ENCODE measurements around the gene PRKN. TPM values are rescaled to one million over a fixed set of nuclear protein-coding genes. Genes with fewer than 3 reads are reported as not detected.
A peak's percentile ranks its signal among the peaks of the same experiment; 100 is the strongest.

Gene PRKN
- total and polyA plus RNA-seq, 4 experiments from 2014 or later, result 0.50 to 5.3 (median 2.9) TPM

DNA sequence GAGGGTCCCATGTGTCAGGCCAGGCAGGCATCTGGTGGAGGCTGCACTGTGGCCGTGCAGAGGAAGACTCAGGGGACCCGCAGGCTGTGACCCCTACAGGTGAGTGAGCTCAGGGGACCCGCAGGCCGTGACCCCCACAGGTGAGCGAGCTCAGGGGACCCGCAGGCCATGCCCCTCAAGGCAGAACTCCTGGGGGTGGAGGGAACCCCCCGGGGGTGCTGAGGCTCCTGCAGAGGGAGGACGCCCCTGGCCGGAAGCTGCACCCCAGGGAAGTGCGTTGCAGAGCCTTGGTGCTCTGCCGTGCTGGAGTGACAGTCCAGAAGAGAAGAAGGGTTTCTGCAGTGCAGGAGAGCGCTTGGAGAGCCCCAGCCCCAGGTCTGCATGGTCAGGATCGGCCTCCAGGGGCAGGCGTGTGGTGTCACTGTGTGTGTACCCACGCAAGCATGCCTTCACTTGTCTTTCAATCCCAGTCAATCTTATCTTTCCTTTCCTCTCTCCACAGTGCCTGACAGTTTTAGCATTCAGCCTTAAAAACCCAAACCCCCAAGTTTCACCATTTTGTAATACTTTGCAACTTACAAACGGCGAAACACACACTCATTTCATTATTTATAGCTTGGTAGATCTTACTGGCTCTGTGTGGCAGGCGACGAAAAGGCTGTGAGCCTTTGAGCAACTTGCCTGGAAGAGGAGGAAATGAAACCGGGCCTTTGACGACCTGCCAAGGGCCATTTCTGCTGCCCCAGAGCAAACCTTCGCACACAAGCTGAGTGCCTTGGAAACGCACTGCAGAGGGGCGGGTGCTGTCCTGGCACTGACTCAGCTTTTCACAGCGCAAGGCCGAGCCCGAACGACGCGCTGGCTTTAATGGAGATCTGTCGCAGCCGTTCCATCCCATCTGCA lies 1352.3 kb downstream of the PRKN start:
- Mint-ChIP-seq H3K36me3 (no peaks in the 10 kb centered on the region), H3K9me3 (no peaks in the 10 kb centered on the region), H3K4me1 (peaks cover 0 to 3% (median 1%) of the 10 kb centered on the region in 4 donors), H3K27ac (peak overlapping the region in 1 of 7 donors; percentile 3), H3K4me3 (no peak overlapping the region), H3K27me3 (peaks cover 2 to 3% of the 10 kb centered on the region in 2 donors)
- Histone ChIP-seq H3K27me3 (ENCODE audit: insufficient read depth, low read length) (no peaks in the 10 kb centered on the region), H3K9me3 (ENCODE audit: control insufficient read depth in 1 of 2, low read length in 2 of 2) (no peaks in the 10 kb centered on the region), H3K4me3 (ENCODE audit: low read length in 2 of 2) (no peak overlapping the region), H3K27ac (ENCODE audit: low read depth, low read length) (no peak overlapping the region), H3K36me3 (ENCODE audit: insufficient read depth, low read length) (no peaks in the 10 kb centered on the region), H3K4me1 (ENCODE audit: insufficient read depth, low read length) (no peaks in the 10 kb centered on the region)
- ChIA-PET CTCF (ENCODE audit: partially characterized antibody) (interaction anchor here (1.2 to 17.3 kb wide), 3 partner anchors 8 to 856 kb away, joined by 3 to 617 read pairs (median 3); no protein-coding TSS in a partner anchor), POLR2A (ENCODE audit: partially characterized antibody) (no interaction called here)
- DNase-seq, result no peak
- intact Hi-C loops (cut with micrococcal nuclease), result loop anchor here (1.0 to 5.0 kb wide), 4 partner anchors 222 to 1513 kb away; no protein-coding TSS in a partner anchor

DNA sequence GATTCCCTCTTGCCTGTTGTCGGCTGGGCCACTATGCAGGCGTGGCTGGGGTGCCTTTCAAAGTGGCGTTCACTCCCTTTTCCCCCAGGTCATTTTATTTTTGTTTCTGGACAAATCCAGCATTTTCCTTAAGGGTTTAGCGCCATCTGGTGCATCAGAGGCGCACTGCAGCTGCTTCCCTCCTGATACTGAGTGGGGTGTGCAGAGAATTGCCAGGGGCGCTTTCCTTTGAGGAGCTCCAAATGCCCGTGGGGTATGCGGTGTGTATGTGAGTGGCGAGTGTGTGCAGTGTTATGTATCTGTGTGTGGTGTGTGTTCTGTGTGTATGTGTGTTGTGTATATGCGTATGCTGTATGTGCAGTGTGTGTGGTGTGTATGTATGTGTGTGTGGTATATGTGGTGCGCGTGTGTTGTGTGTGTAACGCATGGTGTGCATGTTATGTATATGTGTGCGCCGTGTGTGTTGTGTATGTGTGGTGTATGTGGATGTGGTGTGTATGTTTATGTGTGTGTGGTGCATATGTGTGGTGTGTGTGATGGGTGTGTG lies 1353.6 kb downstream of the PRKN start:
- no peak overlapping the region for H3K4me3 Mint-ChIP-seq
- intact Hi-C loops (cut with micrococcal nuclease), result loop anchor here (1.0 to 5.0 kb wide), 4 partner anchors 221 to 1512 kb away; no protein-coding TSS in a partner anchor
- no peaks in the 10 kb centered on the region for H3K27me3 ChIP-seq (ENCODE audit: insufficient read depth, low read length)
- POLR2A ChIA-PET (ENCODE audit: partially characterized antibody), result no interaction called here
- H3K27ac Mint-ChIP-seq, result no peak overlapping the region
- H3K27me3 Mint-ChIP-seq, result no peaks in the 10 kb centered on the region
- H3K9me3 ChIP-seq (ENCODE audit: control insufficient read depth in 1 of 2, low read length in 2 of 2), result no peaks in the 10 kb centered on the region
- H3K4me3 ChIP-seq (ENCODE audit: low read length in 2 of 2), result no peak overlapping the region
- CTCF ChIA-PET (ENCODE audit: partially characterized antibody), result interaction anchor here (0.8 to 17.3 kb wide), 27 partner anchors 9 to 1510 kb away, joined by 3 to 617 read pairs (median 3); no protein-coding TSS in a partner anchor
- no peaks in the 10 kb centered on the region for H3K36me3 ChIP-seq (ENCODE audit: insufficient read depth, low read length)
- H3K4me1 ChIP-seq (ENCODE audit: insufficient read depth, low read length), result no peaks in the 10 kb centered on the region
- H3K9me3 Mint-ChIP-seq, result no peaks in the 10 kb centered on the region
- H3K4me1 Mint-ChIP-seq, result peaks cover 0 to 3% (median 1%) of the 10 kb centered on the region in 4 donors
- no peaks in the 10 kb centered on the region for H3K36me3 Mint-ChIP-seq
- DNase-seq, result peak in 4 of 5 donors; percentile 35 to 53 (median 40)
- no peak overlapping the region for H3K27ac ChIP-seq (ENCODE audit: low read depth, low read length)

- POLR2A ChIA-PET (ENCODE audit: partially characterized antibody), result no interaction called here
Measured at GRCh38 chr6:161372422-161372793, 1355.2 kb downstream of the PRKN start.

GRCh38 chr6:161370880-161371279 lies 1356.7 kb downstream of the PRKN start:
- Histone ChIP-seq H3K27me3 (ENCODE audit: insufficient read depth, low read length) (no peaks in the 10 kb centered on the region), H3K4me3 (ENCODE audit: low read length in 2 of 2) (no peak overlapping the region), H3K4me1 (ENCODE audit: insufficient read depth, low read length) (no peaks in the 10 kb centered on the region), H3K9me3 (ENCODE audit: control insufficient read depth in 1 of 2, low read length in 2 of 2) (no peaks in the 10 kb centered on the region), H3K27ac (ENCODE audit: low read depth, low read length) (no peak overlapping the region), H3K36me3 (ENCODE audit: insufficient read depth, low read length) (no peaks in the 10 kb centered on the region)
- ChIA-PET CTCF (ENCODE audit: partially characterized antibody) (interaction anchor here (0.5 to 17.3 kb wide), 67 partner anchors 9 to 907 kb away, joined by 3 to 617 read pairs (median 4); partner anchors contain the start of gene AGPAT4), POLR2A (ENCODE audit: partially characterized antibody) (interaction anchor here (0.7 to 1.0 kb wide), 2 partner anchors 440 to 442 kb away, joined by 3 to 4 read pairs; no protein-coding TSS in a partner anchor)
- no peaks in the 10 kb centered on the region for H3K9me3 Mint-ChIP-seq
- no peaks in the 10 kb centered on the region for H3K27me3 Mint-ChIP-seq
- no peak overlapping the region for H3K4me3 Mint-ChIP-seq
- intact Hi-C loops (cut with micrococcal nuclease), result loop anchor here (2.0 to 5.0 kb wide), 3 partner anchors 269 to 1509 kb away; no protein-coding TSS in a partner anchor
- peak overlapping the region in 3 of 7 donors; percentile 6 to 13 (median 7) for H3K27ac Mint-ChIP-seq
- no peaks in the 10 kb centered on the region for H3K36me3 Mint-ChIP-seq
- peaks cover 0 to 3% (median 1%) of the 10 kb centered on the region in 4 donors for H3K4me1 Mint-ChIP-seq
- peak; percentile 72 to 76 (median 73) for DNase-seq

More at GRCh38 chr6:161372422-161372793, 1355.2 kb downstream of the PRKN start:
- Mint-ChIP-seq H3K27ac (no peak overlapping the region), H3K36me3 (no peaks in the 10 kb centered on the region), H3K9me3 (no peaks in the 10 kb centered on the region), H3K4me1 (peaks cover 0 to 3% (median 1%) of the 10 kb centered on the region in 4 donors), H3K4me3 (no peak overlapping the region), H3K27me3 (no peaks in the 10 kb centered on the region)
- H3K36me3 ChIP-seq (ENCODE audit: insufficient read depth, low read length), result no peaks in the 10 kb centered on the region
- H3K27ac ChIP-seq (ENCODE audit: low read depth, low read length), result no peak overlapping the region
- DNase-seq, result no peak
- H3K4me1 ChIP-seq (ENCODE audit: insufficient read depth, low read length), result no peaks in the 10 kb centered on the region
- intact Hi-C loops (cut with micrococcal nuclease), result loop anchor here (5.0 kb wide), 2 partner anchors 270 to 1510 kb away; no protein-coding TSS in a partner anchor
- CTCF ChIA-PET (ENCODE audit: partially characterized antibody), result interaction anchor here (0.7 to 17.3 kb wide), 30 partner anchors 9 to 852 kb away, joined by 3 to 617 read pairs (median 4); no protein-coding TSS in a partner anchor
- no peaks in the 10 kb centered on the region for H3K27me3 ChIP-seq (ENCODE audit: insufficient read depth, low read length)
- H3K9me3 ChIP-seq (ENCODE audit: control insufficient read depth in 1 of 2, low read length in 2 of 2), result no peaks in the 10 kb centered on the region
- H3K4me3 ChIP-seq (ENCODE audit: low read length in 2 of 2), result no peak overlapping the region

- no peak overlapping the region for H3K4me3 ChIP-seq (ENCODE audit: low read length in 2 of 2)
- intact Hi-C loops (cut with micrococcal nuclease), result no loop called here
- H3K27me3 ChIP-seq (ENCODE audit: insufficient read depth, low read length), result no peaks in the 10 kb centered on the region
- DNase-seq, result no peak
- H3K9me3 ChIP-seq (ENCODE audit: control insufficient read depth in 1 of 2, low read length in 2 of 2), result no peaks in the 10 kb centered on the region
- peaks cover 0 to 3% (median 1%) of the 10 kb centered on the region in 4 donors for H3K4me1 Mint-ChIP-seq
- H3K27me3 Mint-ChIP-seq, result no peaks in the 10 kb centered on the region
- ChIA-PET POLR2A (ENCODE audit: partially characterized antibody) (no interaction called here), CTCF (ENCODE audit: partially characterized antibody) (interaction anchor here (17.3 kb wide), 1 partner anchor 440 kb away, joined by 617 read pairs; no protein-coding TSS in a partner anchor)
- H3K27ac Mint-ChIP-seq, result no peak overlapping the region
- no peak overlapping the region for H3K27ac ChIP-seq (ENCODE audit: low read depth, low read length)
- no peaks in the 10 kb centered on the region for H3K36me3 ChIP-seq (ENCODE audit: insufficient read depth, low read length)
- H3K36me3 Mint-ChIP-seq, result no peaks in the 10 kb centered on the region
- H3K4me1 ChIP-seq (ENCODE audit: insufficient read depth, low read length), result no peaks in the 10 kb centered on the region
- no peak overlapping the region for H3K4me3 Mint-ChIP-seq
- H3K9me3 Mint-ChIP-seq, result peaks cover 0 to 4% (median 0%) of the 10 kb centered on the region in 8 donors
Measured at GRCh38 chr6:161369339-161369738, 1358.2 kb downstream of the PRKN start.

DNA sequence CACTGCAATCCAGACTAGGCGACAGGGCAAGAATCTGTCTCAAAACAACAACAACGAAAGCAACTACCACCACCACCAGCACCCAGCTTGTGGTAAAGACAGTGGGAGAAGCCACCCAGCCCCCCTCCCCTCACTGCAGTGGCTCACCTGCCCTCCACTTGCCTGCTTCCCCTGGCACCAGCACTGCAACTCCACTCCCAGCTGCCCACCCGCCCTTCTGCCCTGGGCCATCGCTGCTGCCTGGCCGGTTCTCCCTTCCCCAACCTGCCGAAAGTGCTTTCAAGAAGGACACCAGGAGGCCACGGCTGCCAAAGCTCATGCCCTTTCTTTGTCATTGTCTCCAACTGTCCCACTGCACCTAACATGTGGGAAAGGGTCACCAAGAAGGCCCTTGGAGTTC lies 1359.1 kb downstream of the PRKN start:
- Histone ChIP-seq H3K9me3 (ENCODE audit: control insufficient read depth in 1 of 2, low read length in 2 of 2) (no peaks in the 10 kb centered on the region), H3K27me3 (ENCODE audit: insufficient read depth, low read length) (no peaks in the 10 kb centered on the region), H3K27ac (ENCODE audit: low read depth, low read length) (no peak overlapping the region), H3K36me3 (ENCODE audit: insufficient read depth, low read length) (no peaks in the 10 kb centered on the region), H3K4me1 (ENCODE audit: insufficient read depth, low read length) (no peaks in the 10 kb centered on the region), H3K4me3 (ENCODE audit: low read length in 2 of 2) (no peak overlapping the region)
- Mint-ChIP-seq H3K9me3 (peaks cover 0 to 4% (median 2%) of the 10 kb centered on the region in 8 donors), H3K27me3 (no peaks in the 10 kb centered on the region), H3K36me3 (peaks cover 0 to under 1% of the 10 kb centered on the region in 2 donors), H3K27ac (no peak overlapping the region), H3K4me3 (no peak overlapping the region), H3K4me1 (peaks cover 0 to 3% (median 1%) of the 10 kb centered on the region in 4 donors)
- ChIA-PET POLR2A (ENCODE audit: partially characterized antibody) (no interaction called here), CTCF (ENCODE audit: partially characterized antibody) (interaction anchor here (0.6 to 17.3 kb wide), 2 partner anchors 249 to 440 kb away, joined by 3 to 617 read pairs; no protein-coding TSS in a partner anchor)
- intact Hi-C loops (cut with micrococcal nuclease), result no loop called here
- no peak for DNase-seq
